K562 (cell line): ENCODE data around the gene METAP1D. TPM values are rescaled to one million over a fixed set of nuclear protein-coding genes. Genes with fewer than 3 reads are reported as not detected.

Experiments used
- ATAC-seq: fragments of 200-7000 bp; cut with Tn5 transposase; 3 replicates; pipeline ENCODE4 v1.9.1; 2020; ENCODE audit warnings: moderate library complexity
- BruUV-seq: library from RNA; stranded (reverse); fragments of 400-500 nt; replicated peaks from 2 replicates; lab custom pipeline; 2021; lab: Mats Ljungman, UMichigan
- CTCF ChIA-PET: fragments of 300-600 bp; formaldehyde crosslinking; extraction: SDS; loops from one replicate; lab custom pipeline; 2021; ENCODE audit warnings: low intra/inter-chr PET ratio; lab: Yijun Ruan, JAX
- POLR2A ChIA-PET: fragments of 300-600, 350-650 bp; sonication (Branson Sonifier 250); formaldehyde crosslinking; extraction: SDS; loops from one replicate; lab custom pipeline; 2021; ENCODE audit warnings: antibody characterized with exemption, inconsistent platforms; lab: Yijun Ruan, JAX
- DNase-seq, 4 experiments: peaks; one replicate each; pipeline versions ENCODE4 v3.0.0 to v3.0.0-alpha.2; 2011 to 2018; ENCODE audit warnings: low spot score in 3 of 4, mixed read lengths in 3 of 4; ENCODE audit errors: extremely low read depth in 1 of 4
- FAIRE-seq: peaks from 2 replicates; lab custom pipeline; 2011; peaks lifted over from hg19 to GRCh38; lab: Jason Lieb, UNC
- H2AFZ ChIP-seq: 2 replicates; pipeline ENCODE4 v1.6.0; 2011; ENCODE audit warnings: low read depth, low read length, control low read depth, inconsistent platforms
- H3K27ac ChIP-seq: fragments of 200-600 bp; 3 replicates; pipeline ENCODE4 v1.8.0; 2011; ENCODE audit warnings: low read depth, mild to moderate bottlenecking, control low read depth, inconsistent platforms, low read length, moderate library complexity, mixed read lengths; ENCODE audit errors: extremely low read depth
- H3K27me3 ChIP-seq, 2 experiments: fragments of 300-600 bp in 1 of 2; 2 replicates in 1 of 2; 3 replicates in 1 of 2; pipeline versions ENCODE4 v1.6.0 to v1.8.0; 2011; ENCODE audit warnings: inconsistent platforms in 2 of 2, low read length in 2 of 2, mild to moderate bottlenecking in 1 of 2, mixed read lengths in 1 of 2, moderate library complexity in 1 of 2; ENCODE audit not compliant: control insufficient read depth in 2 of 2, insufficient read depth in 2 of 2
- H3K36me3 ChIP-seq: fragments of 300-600 bp; 3 replicates; pipeline ENCODE4 v1.8.0; 2011; ENCODE audit warnings: mild to moderate bottlenecking, low read length, inconsistent platforms; ENCODE audit not compliant: control insufficient read depth, insufficient read depth
- H3K4me1 ChIP-seq, 2 experiments: fragments of 200-600 bp in 1 of 2; replicated peaks in 1 of 2; 2 replicates in 1 of 2; 3 replicates in 1 of 2; pipeline versions ENCODE4 v1.5.1 to v1.8.0; 2011; ENCODE audit warnings: inconsistent platforms in 2 of 2, low read length in 2 of 2, mild to moderate bottlenecking in 1 of 2, mixed read lengths in 1 of 2, moderate library complexity in 1 of 2; ENCODE audit not compliant: control insufficient read depth in 2 of 2, insufficient read depth in 2 of 2
- H3K4me2 ChIP-seq: 2 replicates; pipeline ENCODE4 v1.6.1; 2011; ENCODE audit warnings: low read length, control low read depth, inconsistent platforms, mixed read lengths; ENCODE audit not compliant: insufficient read depth
- H3K4me3 ChIP-seq: fragments of 200-600 bp; sonication (generic), shearing (Covaris generic); 2 replicates; pipeline ENCODE4 v1.5.1; 2016; ENCODE audit warnings: control low read depth, inconsistent platforms
- H3K79me2 ChIP-seq: fragments of 200-600 bp; 3 replicates; pipeline ENCODE4 v1.8.0; 2011; ENCODE audit warnings: low read length, inconsistent platforms; ENCODE audit not compliant: control insufficient read depth, insufficient read depth
- H3K9ac ChIP-seq, 2 experiments: 2 replicates each; pipeline versions ENCODE4 v1.6.0 to v1.6.1; 2011; ENCODE audit warnings: low read depth in 2 of 2, low read length in 2 of 2, control low read depth in 1 of 2, inconsistent platforms in 1 of 2, mild to moderate bottlenecking in 1 of 2, mixed read lengths in 1 of 2; ENCODE audit not compliant: insufficient read depth in 1 of 2
- H3K9me1 ChIP-seq: one replicate; pipeline ENCODE4 v1.6.0; 2011; ENCODE audit warnings: inconsistent platforms, mild to moderate bottlenecking, low read length, moderate library complexity; ENCODE audit not compliant: control insufficient read depth, insufficient read depth
- H3K9me3 ChIP-seq: replicated peaks from 2 replicates; pipeline ENCODE4 v1.5.1; 2011; ENCODE audit warnings: low read depth, low read length, inconsistent platforms; ENCODE audit not compliant: control insufficient read depth, insufficient read depth
- H4K20me1 ChIP-seq: replicated peaks from 2 replicates; pipeline ENCODE4 v1.6.1; 2011; ENCODE audit warnings: low read length, inconsistent platforms, mixed read lengths; ENCODE audit not compliant: control insufficient read depth, insufficient read depth
- CBX5 ChIP-seq: IDR thresholded peaks from 2 replicates; pipeline ENCODE4 v1.6.1; 2014; ENCODE audit warnings: low read depth, borderline replicate concordance
- CREBBP ChIP-seq: IDR thresholded peaks from one replicate; pipeline ENCODE4 v1.6.1; 2012; ENCODE audit warnings: low read depth, mild to moderate bottlenecking, control low read depth, inconsistent platforms, low read length
- HDAC6 ChIP-seq: IDR thresholded peaks from 2 replicates; pipeline ENCODE4 v1.6.1; 2012; ENCODE audit warnings: low read depth, mild to moderate bottlenecking, control low read depth, inconsistent platforms, low read length, moderate library complexity
- SRSF3 ChIP-seq: fragments of 200-400 bp; formaldehyde crosslinking; IDR thresholded peaks from 2 replicates; pipeline ENCODE4 v1.6.1; 2016; ENCODE audit warnings: mild to moderate bottlenecking, low read length, moderate library complexity; ENCODE audit not compliant: insufficient read depth
- ZFP36 ChIP-seq: fragments of 150-350 bp; IDR thresholded peaks from 2 replicates; pipeline ENCODE4 v1.6.1; 2018; ENCODE audit warnings: low read length, low read depth; ENCODE audit not compliant: partially characterized antibody
- ZNF407 ChIP-seq: fragments of 450-650 bp; IDR thresholded peaks from 2 replicates; pipeline ENCODE4 v1.6.1; 2016; ENCODE audit warnings: low read depth
- WGBS: fragments of 100-300 bp; shearing (Covaris generic); methylation state at CpG from one replicate; pipeline ENCODE4 v1.1.6; 2016; ENCODE audit warnings: low coverage, mixed read lengths; ENCODE audit not compliant: insufficient coverage; ENCODE audit errors: missing lambda C conversion rate; 5-methylcytosine and 5-hydroxymethylcytosine counted together
- in situ Hi-C: fragments of 300-500 bp; cut with MboI; formaldehyde crosslinking; loops from 4 replicates; pipeline ENCODE4 v1.15.0; 2018; ENCODE audit warnings: inconsistent platforms, mixed read lengths
- intact Hi-C: fragments of 100-400 bp; cut with micrococcal nuclease; formaldehyde crosslinking; loops from 2 replicates; pipeline ENCODE4 v1.14.2; 2022
- polyA plus RNA-seq, 8 experiments: library from polyadenylated mRNA; depleted of rRNA in 4 of 8; stranded (reverse) in 5 of 8; unstranded in 3 of 8; fragments of >200 nt; fragmentation: Nextera tagmentation in 2 of 8; fragmentation: Illumina TruSeq in 1 of 8; extraction: Ambion mirVana in 2 of 8; extraction: Trizol in 1 of 8; gene quantifications; 2 replicates each; pipeline versions ENCODE4 v1.2.1 to v1.2.3, GENCODE V29; 2011 to 2014; ENCODE audit warnings: inconsistent platforms in 1 of 8, missing spikeins in 1 of 8
- total RNA-seq, 7 experiments: library from RNA; depleted of rRNA in 6 of 7; stranded (reverse); fragments of >200 nt in 6 of 7; fragmentation: Illumina TruSeq in 2 of 7; extraction: Trizol in 2 of 7; gene quantifications; 2 replicates each; pipeline versions ENCODE4 v1.2.1 to v1.2.3, GENCODE V29; 2011 to 2021; ENCODE audit warnings: low replicate concordance in 1 of 7
- TF ChIP-seq, protein P1 (sequence below): fragments of 450-650 bp; IDR thresholded peaks from 2 replicates; pipeline ENCODE4 v1.6.1; 2017; ENCODE audit warnings: antibody characterized with exemption, mild to moderate bottlenecking

The METAP1D gene
- total and polyA plus RNA-seq, 9 of the 15 experiments (the other 6 are each of a cell fraction or from before 2014, with no cell fraction given) = 8.0 to 23.4 (median 15.7) TPM

DNA sequence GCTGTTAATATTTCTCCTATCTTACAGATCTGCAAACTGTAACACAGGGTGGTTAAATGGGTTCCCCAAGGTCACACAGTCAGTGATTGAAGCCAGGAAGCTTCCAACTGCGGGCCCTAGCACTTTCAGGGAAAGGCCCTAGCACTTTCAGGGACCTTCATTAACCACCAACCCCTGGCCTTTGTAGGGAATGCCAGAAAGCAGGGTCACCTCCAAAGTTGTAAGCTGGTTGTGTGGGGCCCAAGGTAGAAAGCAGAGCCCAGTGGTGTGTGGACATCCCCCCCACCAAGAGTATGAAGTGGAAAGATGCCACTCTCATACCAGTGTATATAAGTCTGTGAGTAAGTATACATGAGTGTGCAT is 98.5 kb downstream of the METAP1D start:
- intact Hi-C loops (loop anchor here (1.0 kb wide), 1 partner anchor 13 kb away; the partner anchor contains the start of gene DLX1), in situ Hi-C loops (no loop called here)
- H3K9me1 ChIP-seq = no peaks in the 10 kb centered on the region
- BruUV-seq = TSS peak; percentile 30
- peak overlapping the region; percentile 31 to 63; a peak in 2 of 4 replicates for H3K9ac ChIP-seq
- DNase-seq = peak in 2 of 4 experiments; percentile 16 to 26
- FAIRE-seq = no peak
- WGBS = 47% methylated on average over 1 of the region's 1 CpG
- H3K36me3 ChIP-seq = no peaks in the 10 kb centered on the region
- H3K4me1 ChIP-seq = peaks cover 21 to 66% of the 10 kb centered on the region in 2 experiments
- no peak overlapping the region for H3K4me3 ChIP-seq
- H4K20me1 ChIP-seq = no peaks in the 10 kb centered on the region
- H3K27me3 ChIP-seq = no peaks in the 10 kb centered on the region; a peak in 1 of 5 replicates
- CTCF ChIA-PET = no interaction called here
- no peaks in the 10 kb centered on the region for H3K9me3 ChIP-seq
- peak overlapping the region; percentile 72 for H3K27ac ChIP-seq
- POLR2A ChIA-PET = interaction anchor here (0.7 to 2.4 kb wide), 3 partner anchors 13 to 37 kb away, joined by 3 to 14 read pairs (median 3); partner anchors contain the start of gene DLX1
- H3K4me2 ChIP-seq = peak overlapping the region; percentile 81
- no peak for ATAC-seq
- peak overlapping the region; percentile 98 for H2AFZ ChIP-seq
- H3K79me2 ChIP-seq = no peaks in the 10 kb centered on the region
- TF ChIP-seq CREBBP (no peak), ZFP36 (peak; percentile 32), CBX5 (no peak), ZNF407 (no peak), SRSF3 (no peak), HDAC6 (no peak)
- TF ChIP-seq, protein P1, sequence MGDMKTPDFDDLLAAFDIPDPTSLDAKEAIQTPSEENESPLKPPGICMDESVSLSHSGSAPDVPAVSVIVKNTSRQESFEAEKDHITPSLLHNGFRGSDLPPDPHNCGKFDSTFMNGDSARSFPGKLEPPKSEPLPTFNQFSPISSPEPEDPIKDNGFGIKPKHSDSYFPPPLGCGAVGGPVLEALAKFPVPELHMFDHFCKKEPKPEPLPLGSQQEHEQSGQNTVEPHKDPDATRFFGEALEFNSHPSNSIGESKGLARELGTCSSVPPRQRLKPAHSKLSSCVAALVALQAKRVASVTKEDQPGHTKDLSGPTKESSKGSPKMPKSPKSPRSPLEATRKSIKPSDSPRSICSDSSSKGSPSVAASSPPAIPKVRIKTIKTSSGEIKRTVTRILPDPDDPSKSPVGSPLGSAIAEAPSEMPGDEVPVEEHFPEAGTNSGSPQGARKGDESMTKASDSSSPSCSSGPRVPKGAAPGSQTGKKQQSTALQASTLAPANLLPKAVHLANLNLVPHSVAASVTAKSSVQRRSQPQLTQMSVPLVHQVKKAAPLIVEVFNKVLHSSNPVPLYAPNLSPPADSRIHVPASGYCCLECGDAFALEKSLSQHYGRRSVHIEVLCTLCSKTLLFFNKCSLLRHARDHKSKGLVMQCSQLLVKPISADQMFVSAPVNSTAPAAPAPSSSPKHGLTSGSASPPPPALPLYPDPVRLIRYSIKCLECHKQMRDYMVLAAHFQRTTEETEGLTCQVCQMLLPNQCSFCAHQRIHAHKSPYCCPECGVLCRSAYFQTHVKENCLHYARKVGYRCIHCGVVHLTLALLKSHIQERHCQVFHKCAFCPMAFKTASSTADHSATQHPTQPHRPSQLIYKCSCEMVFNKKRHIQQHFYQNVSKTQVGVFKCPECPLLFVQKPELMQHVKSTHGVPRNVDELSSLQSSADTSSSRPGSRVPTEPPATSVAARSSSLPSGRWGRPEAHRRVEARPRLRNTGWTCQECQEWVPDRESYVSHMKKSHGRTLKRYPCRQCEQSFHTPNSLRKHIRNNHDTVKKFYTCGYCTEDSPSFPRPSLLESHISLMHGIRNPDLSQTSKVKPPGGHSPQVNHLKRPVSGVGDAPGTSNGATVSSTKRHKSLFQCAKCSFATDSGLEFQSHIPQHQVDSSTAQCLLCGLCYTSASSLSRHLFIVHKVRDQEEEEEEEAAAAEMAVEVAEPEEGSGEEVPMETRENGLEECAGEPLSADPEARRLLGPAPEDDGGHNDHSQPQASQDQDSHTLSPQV = no peak
